HG03342 (cell line): ENCODE measurements around the gene LRRC41.
"Not testable (repeated sequence)": the region's sequence is repeated elsewhere in the genome, so short reads cannot be mapped to it uniquely, and the experiment has no call there.

ENCODE experiments used
- ATAC-seq: cut with Tn5 transposase; IDR thresholded peaks from one replicate; pipeline ENCODE4 v1.9.1; 2021; ENCODE audit warnings: mild to moderate bottlenecking, moderate library complexity; ENCODE audit not compliant: unreplicated experiment

Gene LRRC41

DNA sequence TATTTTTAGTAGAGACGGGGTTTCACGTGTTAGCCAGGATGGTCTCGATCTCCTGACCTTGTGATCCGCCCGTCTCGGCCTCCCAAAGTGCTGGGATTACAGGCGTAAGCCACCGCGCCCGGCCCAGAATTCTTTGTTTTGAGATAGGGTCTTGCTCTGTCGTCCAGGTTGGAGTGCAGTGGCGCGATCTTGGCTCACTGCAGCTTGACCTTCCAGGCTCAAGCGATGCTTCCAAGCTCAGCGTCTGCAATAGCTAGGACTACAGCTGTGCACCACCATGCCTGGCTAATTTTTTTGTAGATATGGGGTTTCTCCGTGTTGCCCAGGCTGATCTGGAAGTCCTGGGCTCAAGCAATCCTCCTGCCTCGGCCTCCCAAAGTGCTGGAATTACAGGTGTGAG, 57.3 kb downstream of the LRRC41 start:
- ATAC-seq: not testable (repeated sequence)

DNA sequence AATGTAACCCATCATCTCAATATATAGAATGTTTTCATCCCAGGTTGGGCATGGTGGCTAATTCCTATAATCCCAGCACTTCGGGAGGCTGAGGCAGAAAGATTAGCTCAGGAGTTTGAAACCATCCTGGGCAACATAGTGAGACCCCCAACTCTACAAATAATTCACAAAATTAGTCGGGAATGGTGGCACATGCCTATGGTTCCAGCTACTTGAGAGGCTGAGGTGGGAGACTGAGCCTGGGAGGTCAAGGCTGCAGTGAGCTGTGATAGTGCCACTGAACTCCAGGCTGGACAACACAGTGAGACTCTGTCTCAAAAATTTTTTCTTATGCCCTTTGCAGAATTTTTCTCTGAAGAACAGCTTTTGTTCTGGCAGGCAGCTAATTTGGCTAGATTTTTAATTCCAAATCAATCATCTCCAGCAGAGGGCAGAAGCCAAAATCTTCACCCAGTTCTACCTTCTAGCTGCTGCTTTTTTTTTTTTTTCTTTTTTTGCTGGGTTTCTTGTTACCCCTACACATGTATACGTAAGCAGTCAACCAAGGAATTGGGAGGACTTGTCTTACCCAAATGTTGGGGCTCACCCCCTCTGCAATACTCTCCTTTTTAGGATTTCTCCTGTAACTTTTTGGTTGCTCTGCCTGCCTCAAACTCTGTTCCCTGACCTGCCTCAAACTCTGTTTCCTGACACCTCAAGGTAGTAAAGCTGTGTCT, 58.6 kb downstream of the LRRC41 start:
- ATAC-seq: no peak

DNA sequence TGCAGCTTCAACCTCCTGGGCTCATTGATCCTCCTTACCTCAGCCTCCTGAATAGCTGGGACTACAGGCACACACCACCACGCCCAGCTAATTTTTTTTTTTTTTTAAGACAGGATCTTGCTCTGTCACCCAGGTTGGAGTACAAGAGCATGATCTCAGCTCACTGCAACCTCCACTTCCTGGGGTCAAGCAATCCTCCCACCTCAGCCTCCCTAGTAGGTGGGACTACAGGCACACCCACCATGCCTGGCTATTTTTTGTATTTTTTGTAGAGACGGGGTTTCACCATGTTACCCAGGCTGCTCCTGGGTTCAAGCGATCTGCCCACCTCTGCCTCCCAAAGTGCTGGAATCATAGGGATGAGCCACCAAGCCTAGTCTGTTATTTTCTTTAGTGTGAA, 59.6 kb downstream of the LRRC41 start:
- ATAC-seq: not testable (repeated sequence)

DNA sequence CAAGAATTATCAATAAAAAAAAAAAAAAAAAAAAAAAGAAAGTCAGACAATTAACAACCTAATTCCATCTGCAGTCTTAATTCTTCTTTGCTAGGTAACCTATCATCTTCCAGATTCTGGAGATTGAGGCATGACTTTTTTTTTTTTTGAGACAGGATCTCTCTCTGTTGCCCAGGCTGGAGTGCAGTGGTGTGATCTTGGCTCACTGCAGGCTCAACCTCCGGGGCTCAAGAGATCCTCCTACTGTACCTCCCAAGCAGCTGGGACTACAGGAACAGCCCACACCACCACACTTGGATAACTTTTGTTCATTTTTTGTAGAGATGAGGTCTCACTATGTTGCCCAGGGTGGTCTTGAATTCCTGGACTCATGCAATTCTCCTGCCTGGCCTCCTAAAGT, 60.5 kb downstream of the LRRC41 start:
- ATAC-seq: no peak

DNA sequence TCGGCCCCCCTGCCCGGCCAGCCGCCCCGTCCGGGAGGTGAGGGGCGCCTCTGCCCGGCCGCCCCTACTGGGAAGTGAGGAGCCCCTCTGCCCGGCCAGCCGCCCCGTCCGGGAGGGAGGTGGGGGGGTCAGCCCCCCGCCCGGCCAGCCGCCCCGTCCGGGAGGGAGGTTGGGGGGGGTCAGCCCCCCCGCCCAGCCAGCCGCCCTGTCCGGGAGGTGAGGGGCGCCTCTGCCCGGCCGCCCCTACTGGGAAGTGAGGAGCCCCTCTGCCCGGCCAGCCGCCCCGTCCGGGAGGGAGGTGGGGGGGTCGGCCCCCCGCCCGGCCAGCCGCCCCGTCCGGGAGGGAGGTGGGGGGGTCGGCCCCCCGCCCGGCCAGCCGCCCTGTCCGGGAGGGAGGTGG, 61.7 kb downstream of the LRRC41 start:
- not testable (repeated sequence) for ATAC-seq

DNA sequence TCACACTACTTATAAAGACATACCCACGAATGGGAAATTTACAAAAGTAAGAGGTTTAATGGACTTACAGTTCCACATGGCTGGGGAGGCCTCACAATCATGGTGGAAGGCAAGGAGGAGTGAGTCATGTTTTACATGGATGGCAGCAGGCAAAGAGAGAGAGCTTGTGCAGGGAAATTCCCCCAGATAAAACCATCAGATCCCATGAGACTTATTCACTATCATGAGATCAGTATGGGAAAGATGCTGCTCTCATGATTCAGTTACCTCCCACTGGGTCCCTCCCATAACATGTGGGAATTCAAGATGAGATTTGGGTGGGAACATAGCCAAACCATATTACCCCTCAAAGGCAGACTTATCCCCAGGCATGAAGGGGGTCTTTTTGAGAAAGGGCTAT, 64.6 kb downstream of the LRRC41 start:
- not testable (repeated sequence) for ATAC-seq

DNA sequence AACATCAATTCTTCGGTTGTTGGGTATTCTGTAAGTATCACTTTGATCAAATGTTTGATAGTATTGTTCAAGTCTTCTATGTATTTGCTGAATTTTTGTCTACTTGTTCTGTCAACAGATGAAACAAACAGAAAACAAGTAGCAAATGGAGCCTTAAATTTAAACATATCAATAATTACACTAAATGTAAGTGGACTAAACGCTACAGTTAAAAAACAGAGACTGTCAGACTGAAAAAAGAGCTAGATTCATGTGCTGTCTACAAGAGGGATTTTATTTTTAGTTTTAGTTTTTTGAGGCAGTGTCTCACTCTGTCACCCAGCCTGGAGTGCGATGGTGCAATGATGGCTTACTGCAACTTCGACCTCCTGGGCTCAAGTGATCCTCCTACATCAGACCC, 66.5 kb downstream of the LRRC41 start:
- ATAC-seq: no peak

DNA sequence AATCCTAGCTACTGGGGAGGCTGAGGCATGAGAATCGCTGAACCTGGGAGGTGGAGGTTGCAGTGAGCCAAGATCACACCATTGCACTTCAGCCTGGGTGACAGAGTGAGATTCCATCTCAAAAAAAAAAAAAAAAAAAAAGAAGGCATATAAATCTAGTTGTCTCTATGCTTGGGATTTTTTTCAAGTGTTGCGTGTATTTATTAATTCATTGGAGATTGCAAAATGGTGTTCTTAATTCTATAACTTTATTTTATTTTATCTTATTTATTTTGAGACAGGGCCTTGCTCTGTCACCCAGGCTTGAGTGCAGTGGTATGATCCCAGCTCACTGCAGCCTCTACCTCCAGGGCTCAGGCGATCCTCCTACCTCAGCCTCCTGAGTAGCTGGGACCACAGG, 72.2 kb downstream of the LRRC41 start:
- ATAC-seq: not testable (repeated sequence)
